Activated T-cell treated with anti-CD3 and anti-CD28 coated beads, Interleukin-2, amount 50 U/mL, for 72 hours (primary cell): ENCODE measurements around the gene PLN. TPM values are rescaled to one million over a fixed set of nuclear protein-coding genes. Genes with fewer than 3 reads are reported as not detected.

Source experiments
- ATAC-seq, 2 donors: fragments of 150-1000 bp; cut with Tn5 transposase; replicated peaks in 1 of 2; 2 replicates each; pipeline ENCODE4 v1.10.0; 2021; ENCODE audit warnings: moderate library complexity in 2 of 2, mild to moderate bottlenecking in 1 of 2
- DNase-seq, 2 donors: peaks; one replicate each; pipeline ENCODE4 v3.0.0; 2021 to 2022; ENCODE audit warnings: mixed read lengths in 1 of 2
- H3K27ac Mint-ChIP-seq: one replicate; pipeline ENCODE4 v1.8.0; 2022; ENCODE audit warnings: mild to moderate bottlenecking, moderate library complexity, mixed read lengths
- H3K27me3 Mint-ChIP-seq: one replicate; pipeline ENCODE4 v1.8.0; 2022; ENCODE audit warnings: low read depth, mixed read lengths
- H3K36me3 Mint-ChIP-seq, 2 donors: one replicate each; pipeline ENCODE4 v1.8.0; 2022; ENCODE audit warnings: mixed read lengths in 2 of 2, mild to moderate bottlenecking in 1 of 2; ENCODE audit not compliant: insufficient read depth in 2 of 2
- H3K4me1 Mint-ChIP-seq: one replicate; pipeline ENCODE4 v1.8.0; 2022; ENCODE audit warnings: low read depth, mixed read lengths
- H3K4me3 Mint-ChIP-seq, 2 donors: one replicate each; pipeline ENCODE4 v1.8.0; 2022; ENCODE audit warnings: mild to moderate bottlenecking in 2 of 2, mixed read lengths in 2 of 2, moderate library complexity in 2 of 2
- H3K9me3 Mint-ChIP-seq, 2 donors: one replicate each; pipeline ENCODE4 v1.8.0; 2022; ENCODE audit warnings: mixed read lengths in 2 of 2
- total RNA-seq, 2 donors: library from RNA; stranded (reverse); gene quantifications; one replicate each; pipeline ENCODE4 v1.2.3, GENCODE V29; 2022

Gene PLN
- total RNA-seq, 2 donors from 2014 or later: not detected

GRCh38 chr6:118589649-118590365, 41.7 kb downstream of the PLN start:
- Mint-ChIP-seq H3K4me3 (no peak overlapping the region), H3K4me1 (peaks cover 16% of the 10 kb centered on the region), H3K9me3 (no peaks in the 10 kb centered on the region), H3K27me3 (no peaks in the 10 kb centered on the region), H3K27ac (no peak overlapping the region), H3K36me3 (peaks cover 1 to 16% of the 10 kb centered on the region in 2 donors)
- ATAC-seq: no peak
- no peak for DNase-seq

- ATAC-seq (no peak), DNase-seq (no peak)
- Mint-ChIP-seq H3K4me1 (peaks cover 13% of the 10 kb centered on the region), H3K27ac (no peak overlapping the region), H3K27me3 (no peaks in the 10 kb centered on the region), H3K36me3 (peaks cover 1 to 17% of the 10 kb centered on the region in 2 donors), H3K4me3 (no peak overlapping the region), H3K9me3 (peaks cover 0 to 3% of the 10 kb centered on the region in 2 donors)
Measured at GRCh38 chr6:118591897-118592296, 43.8 kb downstream of the PLN start.

DNA sequence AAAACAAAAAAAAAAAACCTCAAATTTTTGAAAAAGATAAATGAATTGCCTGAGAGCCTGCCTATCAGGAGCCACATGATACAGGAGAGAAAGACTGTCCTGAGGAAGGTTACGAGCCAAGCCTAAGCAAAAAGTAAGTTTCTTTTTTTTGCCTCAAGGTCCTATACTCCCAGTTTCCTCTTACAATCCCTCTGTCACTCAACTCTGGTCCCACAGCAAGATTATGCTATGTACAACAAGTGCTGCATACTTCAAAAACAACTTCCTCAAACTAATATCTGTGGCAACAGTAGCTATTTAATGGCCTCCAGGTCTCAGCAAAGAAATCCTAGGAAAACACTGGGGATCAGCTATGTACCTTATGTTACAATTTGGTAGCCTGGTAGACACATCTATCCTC, 46.8 kb downstream of the PLN start:
- H3K4me1 Mint-ChIP-seq: peaks cover 29% of the 10 kb centered on the region
- no peaks in the 10 kb centered on the region for H3K27me3 Mint-ChIP-seq
- H3K36me3 Mint-ChIP-seq: peaks cover 3 to 21% of the 10 kb centered on the region in 2 donors
- ATAC-seq: no peak
- no peak overlapping the region for H3K27ac Mint-ChIP-seq
- H3K4me3 Mint-ChIP-seq: no peak overlapping the region
- no peak for DNase-seq
- peaks cover 3 to 5% of the 10 kb centered on the region in 2 donors for H3K9me3 Mint-ChIP-seq

GRCh38 chr6:118596774-118597320, 48.8 kb downstream of the PLN start:
- Mint-ChIP-seq H3K4me1 (peaks cover 29% of the 10 kb centered on the region), H3K9me3 (peaks cover 3 to 5% of the 10 kb centered on the region in 2 donors), H3K4me3 (no peak overlapping the region), H3K36me3 (peaks cover 1 to 16% of the 10 kb centered on the region in 2 donors), H3K27ac (peak overlapping the region; percentile 82), H3K27me3 (no peaks in the 10 kb centered on the region)
- DNase-seq (no peak), ATAC-seq (no peak)

- no peaks in the 10 kb centered on the region for H3K27me3 Mint-ChIP-seq
- no peak overlapping the region for H3K27ac Mint-ChIP-seq
- H3K4me3 Mint-ChIP-seq: no peak overlapping the region
- DNase-seq (no peak), ATAC-seq (no peak)
- H3K9me3 Mint-ChIP-seq: peaks cover 3 to 5% of the 10 kb centered on the region in 2 donors
- peaks cover 29% of the 10 kb centered on the region for H3K4me1 Mint-ChIP-seq
- H3K36me3 Mint-ChIP-seq: peaks cover 1 to 16% of the 10 kb centered on the region in 2 donors
Measured at GRCh38 chr6:118597636-118598035, 49.5 kb downstream of the PLN start.

DNA sequence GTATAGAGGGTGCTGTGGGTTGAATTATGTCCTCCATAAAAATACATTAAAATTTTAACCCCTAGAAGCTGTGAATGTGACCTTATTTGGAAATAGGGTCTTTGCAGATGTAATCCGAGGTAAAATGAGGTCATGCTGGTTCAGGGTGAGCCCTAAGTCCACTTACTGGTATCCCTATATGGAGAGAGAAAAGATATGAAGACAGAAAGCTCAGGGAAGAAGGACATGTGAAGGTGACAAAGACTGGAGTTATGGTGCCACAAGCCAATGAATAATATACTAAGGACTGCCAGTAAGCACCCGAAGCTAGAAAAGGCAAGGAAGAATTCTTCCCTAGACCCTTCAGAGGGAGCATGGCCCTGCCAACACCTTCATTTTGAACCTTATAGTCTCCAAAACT, 50.2 kb downstream of the PLN start:
- peaks cover 29% of the 10 kb centered on the region for H3K4me1 Mint-ChIP-seq
- no peak overlapping the region for H3K27ac Mint-ChIP-seq
- H3K36me3 Mint-ChIP-seq: peaks cover 1 to 16% of the 10 kb centered on the region in 2 donors
- H3K27me3 Mint-ChIP-seq: no peaks in the 10 kb centered on the region
- H3K4me3 Mint-ChIP-seq: no peak overlapping the region
- H3K9me3 Mint-ChIP-seq: peaks cover 3 to 5% of the 10 kb centered on the region in 2 donors
- no peak for DNase-seq
- ATAC-seq: no peak

DNA sequence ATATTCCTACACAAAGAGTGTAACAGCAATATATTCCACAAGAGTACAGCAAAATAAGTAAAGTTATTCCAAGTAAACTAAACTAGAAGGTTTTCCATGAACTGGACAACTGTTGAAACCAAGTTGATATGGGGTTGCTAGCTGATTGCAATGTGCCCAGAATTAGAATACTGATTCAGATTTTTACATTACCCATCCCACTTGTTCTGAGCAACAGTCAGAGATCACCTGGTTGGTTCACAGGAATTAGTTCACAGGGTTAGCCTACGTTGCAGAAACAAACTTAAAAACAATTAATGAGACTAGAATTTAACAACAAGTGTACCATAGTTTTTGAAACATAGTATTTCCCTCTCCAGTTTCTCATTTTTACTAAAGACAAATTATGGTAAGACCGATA, 54.2 kb downstream of the PLN start:
- peaks cover 30% of the 10 kb centered on the region for H3K4me1 Mint-ChIP-seq
- H3K4me3 Mint-ChIP-seq: no peak overlapping the region
- peaks cover 5 to 26% of the 10 kb centered on the region in 2 donors for H3K36me3 Mint-ChIP-seq
- H3K9me3 Mint-ChIP-seq: peaks cover 1 to 2% of the 10 kb centered on the region in 2 donors
- no peak overlapping the region for H3K27ac Mint-ChIP-seq
- H3K27me3 Mint-ChIP-seq: no peaks in the 10 kb centered on the region
- ATAC-seq (no peak), DNase-seq (no peak)

DNA sequence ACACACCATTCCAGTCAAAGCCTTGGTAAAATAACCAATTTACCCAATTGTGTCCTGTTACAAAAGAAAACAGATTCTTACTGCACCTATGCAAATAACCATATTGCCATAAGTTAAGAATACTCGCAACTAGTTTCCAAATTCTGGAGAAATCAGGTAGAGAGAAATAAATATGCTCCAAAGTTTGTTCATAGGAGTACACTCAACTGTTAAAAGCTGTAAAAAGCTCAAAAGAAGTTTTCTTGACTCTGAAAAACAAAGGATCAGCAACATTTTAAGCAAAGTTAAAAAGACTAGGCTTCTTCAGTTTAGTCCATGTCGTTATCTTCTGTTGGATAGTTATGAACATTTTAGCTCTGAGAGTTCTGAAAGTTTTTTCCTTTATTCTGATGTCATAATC, 55.3 kb downstream of the PLN start:
- H3K27ac Mint-ChIP-seq: no peak overlapping the region
- no peak for DNase-seq
- H3K4me1 Mint-ChIP-seq: peaks cover 20% of the 10 kb centered on the region
- peaks cover 4 to 26% of the 10 kb centered on the region in 2 donors for H3K36me3 Mint-ChIP-seq
- peaks cover 1 to 2% of the 10 kb centered on the region in 2 donors for H3K9me3 Mint-ChIP-seq
- no peak overlapping the region for H3K4me3 Mint-ChIP-seq
- ATAC-seq: no peak
- no peaks in the 10 kb centered on the region for H3K27me3 Mint-ChIP-seq

DNA sequence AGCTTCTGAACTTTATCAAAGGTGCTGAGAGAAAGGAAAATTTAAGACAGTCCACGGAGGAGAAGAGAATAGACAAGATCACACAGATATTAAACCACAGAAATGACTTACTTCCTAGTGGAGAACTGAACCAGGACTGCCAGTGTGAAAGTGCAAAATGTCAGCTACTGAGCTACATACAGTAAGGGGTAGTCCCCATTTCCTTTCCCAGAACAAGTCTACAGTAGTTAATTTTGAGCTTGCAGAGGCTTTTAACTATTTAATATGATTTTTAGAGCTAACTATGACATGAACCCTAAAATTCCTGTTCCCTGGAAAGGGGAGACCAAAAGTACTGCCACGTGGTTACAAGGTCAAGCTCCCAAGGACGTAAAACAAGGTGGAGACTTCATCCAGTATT, 58.2 kb downstream of the PLN start:
- Mint-ChIP-seq H3K36me3 (peaks cover 8 to 38% of the 10 kb centered on the region in 2 donors), H3K4me3 (peak overlapping the region; percentile 20 to 54)

DNA sequence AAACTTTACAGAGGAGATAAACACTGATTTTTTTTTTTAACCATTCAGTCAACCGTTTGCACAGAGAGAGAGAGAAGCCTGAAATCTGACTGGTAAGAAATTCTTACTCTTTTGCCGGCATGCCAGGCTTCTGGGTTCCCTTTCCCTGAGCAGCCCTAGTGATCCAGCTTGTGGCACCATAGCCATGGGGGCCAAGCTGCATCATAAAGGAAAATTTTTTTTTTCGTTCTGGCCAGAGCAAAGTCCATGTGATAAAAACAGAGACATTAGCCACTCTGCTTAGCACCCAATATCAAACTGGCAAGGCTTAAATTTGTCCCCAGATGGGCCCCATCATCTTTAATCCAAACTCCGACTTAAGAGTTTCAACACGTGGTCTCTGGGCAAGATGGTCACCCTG, 58.8 kb downstream of the PLN start:
- H3K4me1 Mint-ChIP-seq: peaks cover 39% of the 10 kb centered on the region
- no peak for DNase-seq
- peaks cover 4 to 6% of the 10 kb centered on the region in 2 donors for H3K9me3 Mint-ChIP-seq
- peak overlapping the region; percentile 41 for H3K27ac Mint-ChIP-seq
- peaks cover 10 to 42% of the 10 kb centered on the region in 2 donors for H3K36me3 Mint-ChIP-seq
- H3K27me3 Mint-ChIP-seq: no peaks in the 10 kb centered on the region
- peak overlapping the region; percentile 17 to 20 for H3K4me3 Mint-ChIP-seq
- no peak for ATAC-seq

More for the DNA sequence above, 58.2 kb downstream of the PLN start:
- H3K4me1 Mint-ChIP-seq: peaks cover 35% of the 10 kb centered on the region
- DNase-seq (no peak), ATAC-seq (no peak)
- H3K9me3 Mint-ChIP-seq: peaks cover 2 to 3% of the 10 kb centered on the region in 2 donors
- H3K27me3 Mint-ChIP-seq: no peaks in the 10 kb centered on the region
- peak overlapping the region; percentile 41 for H3K27ac Mint-ChIP-seq

Other genes with a start within 250 kb of the PLN start
- gene CEP85L, start 103.3 kb downstream of the PLN start, total RNA-seq: 10 to 100 TPM; 32.4 to 44.7 TPM